Measurements from ENCODE around the gene SLC16A8.
A peak's percentile ranks its signal among the peaks of the same experiment; 100 is the strongest.

The SLC16A8 gene

GRCh38 chr22:38085056-38085455 is 1.1 kb upstream of the SLC16A8 start:
- H3K4me3 ChIP-seq (ENCODE audit: insufficient read length, low read depth), result no peak overlapping the region
- peaks cover 27% of the 10 kb centered on the region for H3K4me1 ChIP-seq (ENCODE audit: insufficient read depth, insufficient read length)
- H3K36me3 ChIP-seq (ENCODE audit: insufficient read depth, insufficient read length, low read length), result no peaks in the 10 kb centered on the region
- H3K27me3 ChIP-seq (ENCODE audit: insufficient read depth, insufficient read length), result peaks cover 7% of the 10 kb centered on the region
- TF ChIP-seq ZNF274 (IDR thresholded peaks at IDR 0.05; ENCODE audit: low read depth, low read length), result no peak
- no peak for TF ChIP-seq SUZ12 (IDR thresholded peaks at IDR 0.05; ENCODE audit: extremely low read depth, insufficient read depth, insufficient read length)
- TF ChIP-seq YY1 (IDR thresholded peaks at IDR 0.05; ENCODE audit: insufficient read depth, insufficient read length), result no peak
- H3K9me3 ChIP-seq (ENCODE audit: insufficient read depth, low read length), result no peaks in the 10 kb centered on the region
- no peak for DNase-seq (ENCODE audit: low read depth, low spot score)
- H3K9ac ChIP-seq (ENCODE audit: insufficient read length, low read depth), result no peak overlapping the region

GRCh38 chr22:38082986-38083710 is 836 bp downstream of the SLC16A8 start:
- Histone ChIP-seq H3K36me3 (ENCODE audit: insufficient read depth, insufficient read length, low read length) (no peaks in the 10 kb centered on the region), H3K4me3 (ENCODE audit: insufficient read length, low read depth) (no peak overlapping the region), H3K27me3 (ENCODE audit: insufficient read depth, insufficient read length) (peaks cover 7% of the 10 kb centered on the region), H3K4me1 (ENCODE audit: insufficient read depth, insufficient read length) (peaks cover 27% of the 10 kb centered on the region), H3K9me3 (ENCODE audit: insufficient read depth, low read length) (no peaks in the 10 kb centered on the region), H3K9ac (ENCODE audit: insufficient read length, low read depth) (peak overlapping the region; percentile 68)
- DNase-seq (ENCODE audit: low read depth, low spot score), result no peak
- TF ChIP-seq ZNF274 (IDR thresholded peaks at IDR 0.05; ENCODE audit: low read depth, low read length), result no peak
- no peak for TF ChIP-seq SUZ12 (IDR thresholded peaks at IDR 0.05; ENCODE audit: extremely low read depth, insufficient read depth, insufficient read length)
- TF ChIP-seq YY1 (IDR thresholded peaks at IDR 0.05; ENCODE audit: insufficient read depth, insufficient read length), result no peak

GRCh38 chr22:38081941-38082828 is 1.8 kb downstream of the SLC16A8 start:
- Histone ChIP-seq H3K9ac (ENCODE audit: insufficient read length, low read depth) (peak overlapping the region; percentile 21), H3K36me3 (ENCODE audit: insufficient read depth, insufficient read length, low read length) (no peaks in the 10 kb centered on the region), H3K27me3 (ENCODE audit: insufficient read depth, insufficient read length) (peaks cover 7% of the 10 kb centered on the region), H3K9me3 (ENCODE audit: insufficient read depth, low read length) (no peaks in the 10 kb centered on the region), H3K4me3 (ENCODE audit: insufficient read length, low read depth) (no peak overlapping the region), H3K4me1 (ENCODE audit: insufficient read depth, insufficient read length) (peaks cover 29% of the 10 kb centered on the region)
- DNase-seq (ENCODE audit: low read depth, low spot score), result no peak
- TF ChIP-seq YY1 (IDR thresholded peaks at IDR 0.05; ENCODE audit: insufficient read depth, insufficient read length) (no peak), SUZ12 (IDR thresholded peaks at IDR 0.05; ENCODE audit: extremely low read depth, insufficient read depth, insufficient read length) (no peak), ZNF274 (IDR thresholded peaks at IDR 0.05; ENCODE audit: low read depth, low read length) (no peak)

GRCh38 chr22:38081636-38081940 is 2.4 kb downstream of the SLC16A8 start:
- Histone ChIP-seq H3K27me3 (ENCODE audit: insufficient read depth, insufficient read length) (peaks cover 7% of the 10 kb centered on the region), H3K4me3 (ENCODE audit: insufficient read length, low read depth) (no peak overlapping the region), H3K36me3 (ENCODE audit: insufficient read depth, insufficient read length, low read length) (no peaks in the 10 kb centered on the region), H3K9ac (ENCODE audit: insufficient read length, low read depth) (peak overlapping the region; percentile 21), H3K4me1 (ENCODE audit: insufficient read depth, insufficient read length) (peaks cover 29% of the 10 kb centered on the region), H3K9me3 (ENCODE audit: insufficient read depth, low read length) (no peaks in the 10 kb centered on the region)
- no peak for DNase-seq (ENCODE audit: low read depth, low spot score)
- no peak for TF ChIP-seq YY1 (IDR thresholded peaks at IDR 0.05; ENCODE audit: insufficient read depth, insufficient read length)
- no peak for TF ChIP-seq SUZ12 (IDR thresholded peaks at IDR 0.05; ENCODE audit: extremely low read depth, insufficient read depth, insufficient read length)
- TF ChIP-seq ZNF274 (IDR thresholded peaks at IDR 0.05; ENCODE audit: low read depth, low read length), result no peak

- Histone ChIP-seq H3K9ac (ENCODE audit: insufficient read length, low read depth) (peak overlapping the region; percentile 21), H3K36me3 (ENCODE audit: insufficient read depth, insufficient read length, low read length) (no peaks in the 10 kb centered on the region), H3K9me3 (ENCODE audit: insufficient read depth, low read length) (no peaks in the 10 kb centered on the region), H3K4me3 (ENCODE audit: insufficient read length, low read depth) (no peak overlapping the region), H3K27me3 (ENCODE audit: insufficient read depth, insufficient read length) (peaks cover 7% of the 10 kb centered on the region), H3K4me1 (ENCODE audit: insufficient read depth, insufficient read length) (peaks cover 24% of the 10 kb centered on the region)
- TF ChIP-seq ZNF274 (IDR thresholded peaks at IDR 0.05; ENCODE audit: low read depth, low read length) (no peak), SUZ12 (IDR thresholded peaks at IDR 0.05; ENCODE audit: extremely low read depth, insufficient read depth, insufficient read length) (no peak), YY1 (IDR thresholded peaks at IDR 0.05; ENCODE audit: insufficient read depth, insufficient read length) (no peak)
- DNase-seq (ENCODE audit: low read depth, low spot score), result no peak
Observed at GRCh38 chr22:38080850-38081635, 2.9 kb downstream of the SLC16A8 start.

GRCh38 chr22:38080474-38080849 is 3.5 kb downstream of the SLC16A8 start:
- Histone ChIP-seq H3K27me3 (ENCODE audit: insufficient read depth, insufficient read length) (peaks cover 7% of the 10 kb centered on the region), H3K9ac (ENCODE audit: insufficient read length, low read depth) (no peak overlapping the region), H3K9me3 (ENCODE audit: insufficient read depth, low read length) (no peaks in the 10 kb centered on the region), H3K36me3 (ENCODE audit: insufficient read depth, insufficient read length, low read length) (no peaks in the 10 kb centered on the region), H3K4me3 (ENCODE audit: insufficient read length, low read depth) (no peak overlapping the region), H3K4me1 (ENCODE audit: insufficient read depth, insufficient read length) (peaks cover 24% of the 10 kb centered on the region)
- no peak for DNase-seq (ENCODE audit: low read depth, low spot score)
- TF ChIP-seq YY1 (IDR thresholded peaks at IDR 0.05; ENCODE audit: insufficient read depth, insufficient read length) (no peak), ZNF274 (IDR thresholded peaks at IDR 0.05; ENCODE audit: low read depth, low read length) (no peak), SUZ12 (IDR thresholded peaks at IDR 0.05; ENCODE audit: extremely low read depth, insufficient read depth, insufficient read length) (no peak)
